ENCODE results near the gene DOHH. TPM values are rescaled to one million over a fixed set of nuclear protein-coding genes. Genes with fewer than 3 reads are reported as not detected.

The DOHH gene, protein sequence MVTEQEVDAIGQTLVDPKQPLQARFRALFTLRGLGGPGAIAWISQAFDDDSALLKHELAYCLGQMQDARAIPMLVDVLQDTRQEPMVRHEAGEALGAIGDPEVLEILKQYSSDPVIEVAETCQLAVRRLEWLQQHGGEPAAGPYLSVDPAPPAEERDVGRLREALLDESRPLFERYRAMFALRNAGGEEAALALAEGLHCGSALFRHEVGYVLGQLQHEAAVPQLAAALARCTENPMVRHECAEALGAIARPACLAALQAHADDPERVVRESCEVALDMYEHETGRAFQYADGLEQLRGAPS
- 30.4 and 35.4 TPM in 2 replicates for total RNA-seq

GRCh38 chr19:3500429-3501101 is at the start of gene DOHH:
DOHH (minus strand) TSS chr19:3500674; CDS start chr19:3496814, 3,860 bp downstream.

DNA sequence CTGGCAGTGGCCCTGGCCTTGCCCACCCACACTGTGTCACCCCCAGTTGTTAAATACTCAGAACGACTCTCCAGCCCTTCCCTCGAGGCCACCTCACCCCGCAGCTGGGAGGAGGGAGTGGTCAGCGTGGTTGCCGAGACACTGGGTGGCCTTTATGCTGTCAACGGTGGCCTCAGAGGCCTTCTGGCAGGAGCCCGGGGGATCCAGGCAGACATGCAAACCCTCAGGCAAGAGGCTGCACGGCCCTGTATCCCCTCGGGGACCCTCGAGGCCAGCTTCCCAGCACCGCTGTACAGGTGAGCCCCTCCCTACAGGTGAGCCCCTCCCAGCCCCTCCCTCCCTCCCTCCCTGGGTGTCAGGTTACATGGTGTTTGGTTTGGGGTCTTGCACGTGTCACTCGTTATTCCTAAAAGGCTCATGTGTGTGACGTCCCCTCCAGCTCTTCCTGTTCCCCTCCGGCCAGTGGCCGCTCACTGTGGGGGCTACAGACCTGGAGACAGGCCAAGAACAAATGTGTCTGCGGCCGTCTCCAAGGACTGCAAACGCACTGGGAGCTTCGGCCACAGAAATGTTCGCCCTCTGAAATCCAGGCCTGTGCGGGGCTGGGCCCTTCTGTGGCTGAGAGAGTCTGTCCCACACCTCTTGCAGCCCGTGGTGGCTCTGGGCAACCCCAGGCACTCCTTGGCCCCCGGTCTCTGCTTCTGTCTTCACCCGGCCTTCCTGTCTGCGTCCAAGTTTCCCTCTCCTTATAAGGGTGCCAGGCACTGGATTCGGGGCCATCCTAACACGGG is 38.7 kb upstream of the DOHH start, which contains the start of gene TEKTIP1:
Gene TEKTIP1 (plus strand): TSS at position 210 of the 791 bp plus-strand sequence. CDS start 4 bp downstream, at position 214.

DNA sequence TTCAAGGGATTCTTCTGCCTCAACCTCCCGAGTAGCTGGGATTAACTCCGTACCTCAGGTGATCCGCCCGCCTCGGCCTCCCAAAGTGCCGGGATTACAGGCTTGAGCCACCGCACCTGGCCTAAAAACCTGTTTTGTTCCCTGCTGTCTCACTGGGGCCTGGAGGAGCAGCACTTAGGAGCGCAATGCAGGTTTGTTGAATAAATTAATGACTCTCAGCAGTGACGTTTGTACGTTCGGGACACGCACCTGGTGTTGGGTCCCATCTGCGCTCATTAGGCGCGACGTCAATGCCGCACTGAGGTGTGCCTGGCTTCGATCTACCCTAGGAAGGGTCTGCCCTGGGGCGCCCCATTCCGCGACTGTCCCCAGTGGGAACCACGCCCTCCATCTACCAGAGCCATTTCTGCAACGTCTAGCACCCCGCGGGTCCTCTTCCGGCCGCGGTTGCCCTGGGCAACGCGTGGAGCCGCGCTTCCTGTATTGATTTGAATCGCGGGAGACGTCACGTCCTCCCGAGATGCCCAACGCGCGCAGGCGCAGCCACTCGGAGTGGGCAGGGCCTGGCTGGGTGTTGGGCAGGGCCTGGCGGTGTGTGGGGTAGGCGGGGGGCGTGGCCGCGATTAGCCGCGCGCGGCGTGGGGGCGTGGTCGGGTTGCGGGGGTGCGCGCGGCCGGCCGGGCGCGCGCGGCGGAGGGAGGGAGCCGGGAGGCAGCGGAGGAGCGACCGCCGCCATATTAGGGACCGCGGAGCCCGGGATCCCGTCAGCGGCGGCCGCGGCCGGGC is 5.3 kb upstream of the DOHH start, which contains the start of gene FZR1:
Gene FZR1 (plus strand): TSS at position 714 of the 786 bp plus-strand sequence. CDS start 16,679 bp downstream, outside the sequence.

DNA sequence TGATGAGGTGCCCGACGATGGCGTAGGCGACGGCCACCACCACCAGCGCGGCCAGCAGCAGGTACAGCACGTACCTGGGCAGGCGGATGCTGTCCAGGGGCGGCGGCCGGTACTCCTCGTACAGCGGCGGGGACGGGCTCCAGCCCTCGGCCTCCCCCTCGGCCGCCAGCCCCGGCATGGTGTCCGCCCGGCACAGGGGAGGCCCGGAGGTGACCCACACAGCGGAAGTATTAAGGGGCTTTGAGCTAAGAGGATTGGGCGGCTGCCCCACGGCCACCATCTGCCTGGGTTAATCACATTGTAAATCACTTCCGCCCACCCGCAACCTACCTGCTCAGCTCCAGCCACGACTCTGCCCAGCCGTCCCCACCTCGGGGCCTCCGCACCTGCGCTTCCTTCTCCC is 17.2 kb downstream of the DOHH start, which contains the start of gene SMIM44:
Gene SMIM44 (minus strand): TSS at position 216 of the 403 bp plus-strand sequence. CDS start 38 bp downstream, at position 178.

GRCh38 chr19:3480383-3481091 is 19.9 kb downstream of the DOHH start, which contains the start of gene SMIM24:
SMIM24 (minus strand) TSS chr19:3480525; CDS start chr19:3480463, 62 bp downstream.

Other genes with a start within 250 kb of the DOHH start
- 24.4 and 34.2 TPM in 2 replicates for gene NFIC, start 134.1 kb downstream of the DOHH start, total RNA-seq
- not detected in 2 replicates for gene SMIM24, start 20.1 kb downstream of the DOHH start, total RNA-seq
- not detected in 2 replicates for gene SMIM44, start 17.2 kb downstream of the DOHH start, total RNA-seq
- gene FZR1, start 5.6 kb upstream of the DOHH start, total RNA-seq: 39.8 and 47.2 TPM in 2 replicates
- not detected in 2 replicates for gene TEKTIP1, start 38.5 kb upstream of the DOHH start, total RNA-seq
- 92.6 and 116 TPM in 2 replicates for gene MFSD12, start 56.9 kb upstream of the DOHH start, total RNA-seq
- gene HMG20B, start 72.3 kb upstream of the DOHH start, total RNA-seq: 131 and 144 TPM in 2 replicates
- gene GIPC3, start 84.8 kb upstream of the DOHH start, total RNA-seq: 1.4 TPM in 2 replicates
- gene TBXA2R, start 106.2 kb upstream of the DOHH start, total RNA-seq: 8.5 and 9.3 TPM in 2 replicates
- gene CACTIN, start 126.1 kb upstream of the DOHH start, total RNA-seq: 37.7 and 40.2 TPM in 2 replicates
- gene PIP5K1C, start 199.8 kb upstream of the DOHH start, total RNA-seq: 33.5 and 38.7 TPM in 2 replicates
- gene TJP3, start 207.7 kb upstream of the DOHH start, total RNA-seq: not detected in 2 replicates

Measured in mammary microvascular endothelial cell (primary cell).